SJCRH30 (cell line): Measurements from ENCODE around the gene C9orf85. TPM values are rescaled to one million over a fixed set of nuclear protein-coding genes. Genes with fewer than 3 reads are reported as not detected.
A peak's percentile ranks its signal among the peaks of the same experiment; 100 is the strongest.
"Not testable (repeated sequence)": the region's sequence is repeated elsewhere in the genome, so short reads cannot be mapped to it uniquely, and the experiment has no call there.

Experiments
- DNase-seq, 2 experiments: peaks; one replicate each; pipeline ENCODE4 v3.0.0-alpha.2; 2015 to 2020
- H3K27ac ChIP-seq: fragments of 250-450 bp; sonication (Bioruptor Pico); 2 replicates; pipeline ENCODE4 v1.5.1; 2020; ENCODE audit warnings: mild to moderate bottlenecking, moderate library complexity
- H3K27me3 ChIP-seq: fragments of 250-450 bp; sonication (Bioruptor Pico); 2 replicates; pipeline ENCODE4 v1.5.1; 2020; ENCODE audit warnings: mild to moderate bottlenecking, moderate library complexity
- H3K36me3 ChIP-seq: fragments of 250-450 bp; sonication (Bioruptor Pico); 2 replicates; pipeline ENCODE4 v1.5.1; 2020; ENCODE audit warnings: mild to moderate bottlenecking, moderate library complexity
- H3K4me1 ChIP-seq: fragments of 250-450 bp; sonication (Bioruptor Pico); 2 replicates; pipeline ENCODE4 v1.5.1; 2020; ENCODE audit warnings: mild to moderate bottlenecking, moderate library complexity
- H3K4me3 ChIP-seq: fragments of 250-450 bp; sonication (Bioruptor Pico); 2 replicates; pipeline ENCODE4 v1.5.1; 2020; ENCODE audit warnings: mild to moderate bottlenecking, moderate library complexity
- H3K9me3 ChIP-seq: fragments of 250-450 bp; sonication (Bioruptor Pico); replicated peaks from 2 replicates; pipeline ENCODE4 v1.5.1; 2020; ENCODE audit warnings: mild to moderate bottlenecking, moderate library complexity
- total RNA-seq: library from RNA; depleted of rRNA; stranded (reverse); fragments of >200 nt; shearing (Covaris generic); gene quantifications from 2 replicates; pipeline ENCODE4 v1.2.3, GENCODE V29; 2014

The C9orf85 gene
- total RNA-seq, 1 experiment from 2014 or later = 28.3 TPM

- peaks cover 8% of the 10 kb centered on the region; the same call in 1 of the 2 replicates for H3K36me3 ChIP-seq
- H3K9me3 ChIP-seq = no peaks in the 10 kb centered on the region
- DNase-seq = no peak
- H3K4me3 ChIP-seq = no peak overlapping the region
- no peaks in the 10 kb centered on the region for H3K27me3 ChIP-seq
- peaks cover 1% of the 10 kb centered on the region; the same call in 1 of the 2 replicates for H3K4me1 ChIP-seq
- no peak overlapping the region for H3K27ac ChIP-seq
These were observed 19.8 kb upstream of the C9orf85 start for GRCh38 chr9:71891557-71892189.

- peaks cover 13% of the 10 kb centered on the region for H3K4me1 ChIP-seq
- no peaks in the 10 kb centered on the region for H3K27me3 ChIP-seq
- peaks cover 8% of the 10 kb centered on the region; the same call in 1 of the 2 replicates for H3K36me3 ChIP-seq
- no peak overlapping the region for H3K4me3 ChIP-seq
- no peak overlapping the region for H3K27ac ChIP-seq
- H3K9me3 ChIP-seq = no peaks in the 10 kb centered on the region
- DNase-seq = no peak
These were observed 16.3 kb upstream of the C9orf85 start for GRCh38 chr9:71895117-71895516.

- no peak overlapping the region for H3K27ac ChIP-seq
- DNase-seq = no peak
These were observed 15.5 kb upstream of the C9orf85 start for GRCh38 chr9:71895955-71896354.

GRCh38 chr9:71896761-71897160 is 14.7 kb upstream of the C9orf85 start:
- no peaks in the 10 kb centered on the region for H3K27me3 ChIP-seq
- no peak overlapping the region for H3K4me3 ChIP-seq
- peaks cover 13% of the 10 kb centered on the region for H3K4me1 ChIP-seq
- H3K36me3 ChIP-seq = peaks cover 8% of the 10 kb centered on the region; the same call in 1 of the 2 replicates
- H3K9me3 ChIP-seq = no peaks in the 10 kb centered on the region
- DNase-seq = no peak
- H3K27ac ChIP-seq = no peak overlapping the region

More at GRCh38 chr9:71895955-71896354, 15.5 kb upstream of the C9orf85 start:
- peaks cover 13% of the 10 kb centered on the region for H3K4me1 ChIP-seq
- H3K9me3 ChIP-seq = no peaks in the 10 kb centered on the region
- no peaks in the 10 kb centered on the region for H3K27me3 ChIP-seq
- no peak overlapping the region for H3K4me3 ChIP-seq
- peaks cover 8% of the 10 kb centered on the region; the same call in 1 of the 2 replicates for H3K36me3 ChIP-seq

- H3K4me3 ChIP-seq = no peak overlapping the region
- H3K9me3 ChIP-seq = no peaks in the 10 kb centered on the region
- H3K4me1 ChIP-seq = peaks cover 13% of the 10 kb centered on the region
- peaks cover 8% of the 10 kb centered on the region; the same call in 1 of the 2 replicates for H3K36me3 ChIP-seq
- no peaks in the 10 kb centered on the region for H3K27me3 ChIP-seq
- DNase-seq = peak in 1 of 2 experiments; percentile 42
- no peak overlapping the region for H3K27ac ChIP-seq
These were observed 13.9 kb upstream of the C9orf85 start for GRCh38 chr9:71897577-71897976.

GRCh38 chr9:71898756-71899155 is 12.7 kb upstream of the C9orf85 start:
- DNase-seq, H3K4me3 ChIP-seq, H3K27me3 ChIP-seq, H3K36me3 ChIP-seq, H3K27ac ChIP-seq, H3K9me3 ChIP-seq: not testable (repeated sequence)
- peaks cover 13% of the 10 kb centered on the region for H3K4me1 ChIP-seq

GRCh38 chr9:71901695-71902597 is 9.5 kb upstream of the C9orf85 start:
- no peak overlapping the region for H3K4me3 ChIP-seq
- peaks cover 10% of the 10 kb centered on the region for H3K4me1 ChIP-seq
- H3K36me3 ChIP-seq = peaks cover 6% of the 10 kb centered on the region
- H3K27me3 ChIP-seq = no peaks in the 10 kb centered on the region
- DNase-seq = no peak
- no peak overlapping the region for H3K27ac ChIP-seq
- H3K9me3 ChIP-seq = no peaks in the 10 kb centered on the region

GRCh38 chr9:71904076-71904475 is 7.4 kb upstream of the C9orf85 start:
- DNase-seq = no peak

GRCh38 chr9:71908825-71909224 is 2.6 kb upstream of the C9orf85 start:
- Histone ChIP-seq H3K4me3 (peak overlapping the region; percentile 75), H3K27ac (no peak overlapping the region), H3K4me1 (no peaks in the 10 kb centered on the region; the same call in 1 of the 2 replicates), H3K27me3 (no peaks in the 10 kb centered on the region), H3K9me3 (no peaks in the 10 kb centered on the region), H3K36me3 (peaks cover 6% of the 10 kb centered on the region)
- DNase-seq = no peak

More at GRCh38 chr9:71904076-71904475, 7.4 kb upstream of the C9orf85 start:
- H3K9me3 ChIP-seq = no peaks in the 10 kb centered on the region
- no peaks in the 10 kb centered on the region; the same call in 1 of the 2 replicates for H3K4me1 ChIP-seq
- no peak overlapping the region for H3K4me3 ChIP-seq
- H3K36me3 ChIP-seq = peaks cover 6% of the 10 kb centered on the region
- no peaks in the 10 kb centered on the region for H3K27me3 ChIP-seq
- no peak overlapping the region for H3K27ac ChIP-seq

- no peaks in the 10 kb centered on the region for H3K27me3 ChIP-seq
- DNase-seq = peak; percentile 61 to 76
- no peaks in the 10 kb centered on the region for H3K4me1 ChIP-seq
- H3K4me3 ChIP-seq = peak overlapping the region; percentile 75
- H3K36me3 ChIP-seq = peaks cover 6% of the 10 kb centered on the region
- H3K27ac ChIP-seq = peak overlapping the region; percentile 60
- no peaks in the 10 kb centered on the region for H3K9me3 ChIP-seq
These were observed 1.4 kb upstream of the C9orf85 start for GRCh38 chr9:71909887-71910649.

GRCh38 chr9:71910650-71911060 is 784 bp upstream of the C9orf85 start:
- Histone ChIP-seq H3K4me3 (peak overlapping the region; percentile 75), H3K4me1 (no peaks in the 10 kb centered on the region), H3K36me3 (peaks cover 6% of the 10 kb centered on the region), H3K27me3 (no peaks in the 10 kb centered on the region), H3K9me3 (no peaks in the 10 kb centered on the region), H3K27ac (peak overlapping the region; percentile 60)
- peak in 1 of 2 experiments; percentile 47 for DNase-seq

- no peak for DNase-seq
- H3K27me3 ChIP-seq = no peaks in the 10 kb centered on the region
- no peaks in the 10 kb centered on the region for H3K4me1 ChIP-seq
- H3K36me3 ChIP-seq = no peaks in the 10 kb centered on the region
- peak overlapping the region; percentile 35 for H3K27ac ChIP-seq
- H3K9me3 ChIP-seq = no peaks in the 10 kb centered on the region
- peak overlapping the region; percentile 75 for H3K4me3 ChIP-seq
These were observed 483 bp downstream of the C9orf85 start for GRCh38 chr9:71911908-71912335.

GRCh38 chr9:71915495-71915894 is 4.1 kb downstream of the C9orf85 start:
- no peak overlapping the region for H3K4me3 ChIP-seq
- no peaks in the 10 kb centered on the region for H3K36me3 ChIP-seq
- no peaks in the 10 kb centered on the region for H3K27me3 ChIP-seq
- no peaks in the 10 kb centered on the region for H3K4me1 ChIP-seq
- no peak overlapping the region for H3K27ac ChIP-seq
- no peaks in the 10 kb centered on the region for H3K9me3 ChIP-seq
- no peak for DNase-seq

GRCh38 chr9:71916834-71917534 is 5.5 kb downstream of the C9orf85 start:
- Histone ChIP-seq H3K4me3 (no peak overlapping the region), H3K27ac (no peak overlapping the region), H3K36me3 (no peaks in the 10 kb centered on the region; the same call in 1 of the 2 replicates), H3K27me3 (no peaks in the 10 kb centered on the region), H3K9me3 (no peaks in the 10 kb centered on the region), H3K4me1 (no peaks in the 10 kb centered on the region)
- DNase-seq = no peak
